Measurements from ENCODE around the gene OLR1. TPM values are rescaled to one million over a fixed set of nuclear protein-coding genes. Genes with fewer than 3 reads are reported as not detected.
"Not testable (repeated sequence)": the region's sequence is repeated elsewhere in the genome, so short reads cannot be mapped to it uniquely, and the experiment has no call there.

Gene OLR1
- total RNA-seq: 0.52 TPM
- 1.1 TPM for polyA plus RNA-seq
- long read RNA-seq, donor 1: 0 reads
- long read RNA-seq, donor 2: 0 reads
- long read RNA-seq, donor 3: 0 reads
- long read RNA-seq, donor 4: 0 reads
- long read RNA-seq, donor 5: 0 reads
- long read RNA-seq, donor 6: 0 reads
- long read RNA-seq, donor 7: 0 reads
- long read RNA-seq, donor 8: 0 reads
- long read RNA-seq, donor 9: 0 reads
- long read RNA-seq, donor 10: 0 reads

DNA sequence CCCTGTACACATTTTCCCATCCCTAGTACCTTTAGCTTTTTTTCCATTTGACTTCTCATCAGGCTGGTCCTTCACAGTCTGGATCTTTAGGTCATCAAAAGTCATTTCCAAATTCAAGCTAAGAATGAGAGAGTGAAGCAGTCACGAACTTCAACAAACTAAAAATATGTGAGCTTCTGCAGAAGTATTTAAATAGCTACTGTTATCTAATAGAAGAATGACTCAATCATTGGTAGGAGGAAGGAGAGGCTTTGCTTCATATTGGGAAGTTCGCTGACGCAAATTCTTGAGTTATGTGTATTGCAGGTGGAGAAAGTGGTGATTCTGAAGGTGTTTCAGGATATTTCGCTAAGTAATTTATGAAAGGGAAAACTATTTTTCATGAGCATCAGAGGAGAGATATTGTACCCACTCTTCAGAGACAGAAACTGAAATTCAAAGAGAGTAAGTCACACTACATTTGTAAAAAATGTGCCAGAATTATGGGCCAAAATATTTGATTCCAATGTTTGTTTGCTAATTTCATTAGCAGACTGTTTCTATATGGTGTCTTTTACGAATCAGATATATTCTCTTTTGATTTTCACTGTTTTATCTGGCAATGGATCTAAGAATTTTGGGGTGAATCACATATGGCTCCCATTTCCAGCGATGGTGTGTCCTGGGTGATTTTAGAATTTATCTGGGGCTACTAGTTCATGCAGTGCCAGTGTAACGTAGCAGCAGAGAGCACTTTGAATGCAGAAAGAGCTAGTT is at the start of gene OLR1:
Gene OLR1, minus strand, starts transcription at position 160 of the 756 bp plus-strand sequence. Its CDS starts 55 bp downstream, at position 105.
- Histone ChIP-seq H3K27me3 (ENCODE audit: control insufficient read depth in 2 of 2, insufficient read depth in 1 of 2, low read length in 1 of 2) (no peaks in the 10 kb centered on the region), H3K4me3 (ENCODE audit: low read length in 2 of 2) (no peak within 1 kb of the TSS), H3K9me3 (ENCODE audit: control insufficient read depth in 2 of 2, insufficient read depth in 1 of 2, low read length in 1 of 2) (no peaks in the 10 kb centered on the region), H3K4me1 (ENCODE audit: control insufficient read depth in 2 of 2, insufficient read depth in 2 of 2, low read length in 2 of 2) (no peaks in the 10 kb centered on the region), H3K27ac (ENCODE audit: low read depth in 1 of 2, low read length in 1 of 2) (no peak within 1 kb of the TSS), H3K36me3 (ENCODE audit: control insufficient read depth in 2 of 2, insufficient read depth in 2 of 2, low read length in 1 of 2) (no peaks in the 10 kb centered on the region)
- WGBS: 88% methylated on average over 7 of the region's 7 CpGs
- DNase-seq (ENCODE audit: low read depth in 6 of 9, low spot score in 9 of 9): no peak

- no peak overlapping the region for H3K27ac ChIP-seq (ENCODE audit: low read depth in 1 of 2, low read length in 1 of 2)
- no peak for DNase-seq (ENCODE audit: low read depth in 6 of 9, low spot score in 9 of 9)
- WGBS: 89% methylated on average over 8 of the region's 8 CpGs
Observed at GRCh38 chr12:10220398-10221077, 48.6 kb upstream of the OLR1 start.

DNA sequence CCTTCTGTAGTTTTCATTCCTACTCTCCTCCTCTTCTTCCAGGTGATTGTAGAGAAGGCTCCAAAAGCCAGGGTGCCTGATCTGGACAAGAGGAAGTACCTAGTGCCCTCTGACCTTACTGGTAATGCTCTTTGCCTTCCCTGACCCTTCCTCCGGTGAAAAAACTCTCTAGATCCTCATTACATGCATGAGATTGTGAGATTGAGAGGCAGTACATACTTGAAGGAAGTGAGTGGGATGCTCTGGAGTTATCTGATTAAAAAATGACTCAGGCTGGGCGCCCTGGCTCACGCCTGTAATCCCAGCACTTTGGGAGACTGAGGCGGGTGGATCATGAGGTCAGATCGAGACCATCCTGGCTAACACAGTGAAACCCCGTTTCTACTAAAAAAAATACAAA is 46.1 kb upstream of the OLR1 start:
- peaks cover 26 to 32% of the 10 kb centered on the region in 2 donors for H3K36me3 ChIP-seq (ENCODE audit: control insufficient read depth in 2 of 2, insufficient read depth in 2 of 2, low read length in 1 of 2)
- WGBS: 98% methylated on average over 6 of the region's 6 CpGs
- H3K9me3 ChIP-seq (ENCODE audit: control insufficient read depth in 2 of 2, insufficient read depth in 1 of 2, low read length in 1 of 2): no peaks in the 10 kb centered on the region
- DNase-seq (ENCODE audit: low read depth in 6 of 9, low spot score in 9 of 9): no peak
- H3K4me1 ChIP-seq (ENCODE audit: control insufficient read depth in 2 of 2, insufficient read depth in 2 of 2, low read length in 2 of 2): peaks cover 0 to 21% of the 10 kb centered on the region in 2 donors
- no peak overlapping the region for H3K4me3 ChIP-seq (ENCODE audit: low read length in 2 of 2)
- no peak overlapping the region for H3K27ac ChIP-seq (ENCODE audit: low read depth in 1 of 2, low read length in 1 of 2)
- H3K27me3 ChIP-seq (ENCODE audit: control insufficient read depth in 2 of 2, insufficient read depth in 1 of 2, low read length in 1 of 2): no peaks in the 10 kb centered on the region

More at GRCh38 chr12:10220398-10221077, 48.6 kb upstream of the OLR1 start:
- Histone ChIP-seq H3K36me3 (ENCODE audit: control insufficient read depth in 2 of 2, insufficient read depth in 2 of 2, low read length in 1 of 2) (peaks cover 26 to 40% of the 10 kb centered on the region in 2 donors), H3K4me3 (ENCODE audit: low read length in 2 of 2) (no peak overlapping the region), H3K9me3 (ENCODE audit: control insufficient read depth in 2 of 2, insufficient read depth in 1 of 2, low read length in 1 of 2) (no peaks in the 10 kb centered on the region), H3K4me1 (ENCODE audit: control insufficient read depth in 2 of 2, insufficient read depth in 2 of 2, low read length in 2 of 2) (peaks cover 0 to 7% of the 10 kb centered on the region in 2 donors), H3K27me3 (ENCODE audit: control insufficient read depth in 2 of 2, insufficient read depth in 1 of 2, low read length in 1 of 2) (no peaks in the 10 kb centered on the region)

GRCh38 chr12:10215946-10216345 is 44.0 kb upstream of the OLR1 start:
- H3K27me3 ChIP-seq (ENCODE audit: control insufficient read depth in 2 of 2, insufficient read depth in 1 of 2, low read length in 1 of 2); H3K4me3 ChIP-seq (ENCODE audit: low read length in 2 of 2); H3K9me3 ChIP-seq (ENCODE audit: control insufficient read depth in 2 of 2, insufficient read depth in 1 of 2, low read length in 1 of 2); DNase-seq (ENCODE audit: low read depth in 6 of 9, low spot score in 9 of 9); H3K27ac ChIP-seq (ENCODE audit: low read depth in 1 of 2, low read length in 1 of 2): not testable (repeated sequence)
- peaks cover 3 to 28% of the 10 kb centered on the region in 2 donors for H3K4me1 ChIP-seq (ENCODE audit: control insufficient read depth in 2 of 2, insufficient read depth in 2 of 2, low read length in 2 of 2)
- WGBS: 93% methylated on average over 13 of the region's 13 CpGs
- H3K36me3 ChIP-seq (ENCODE audit: control insufficient read depth in 2 of 2, insufficient read depth in 2 of 2, low read length in 1 of 2): peaks cover 17 to 18% of the 10 kb centered on the region in 2 donors

DNA sequence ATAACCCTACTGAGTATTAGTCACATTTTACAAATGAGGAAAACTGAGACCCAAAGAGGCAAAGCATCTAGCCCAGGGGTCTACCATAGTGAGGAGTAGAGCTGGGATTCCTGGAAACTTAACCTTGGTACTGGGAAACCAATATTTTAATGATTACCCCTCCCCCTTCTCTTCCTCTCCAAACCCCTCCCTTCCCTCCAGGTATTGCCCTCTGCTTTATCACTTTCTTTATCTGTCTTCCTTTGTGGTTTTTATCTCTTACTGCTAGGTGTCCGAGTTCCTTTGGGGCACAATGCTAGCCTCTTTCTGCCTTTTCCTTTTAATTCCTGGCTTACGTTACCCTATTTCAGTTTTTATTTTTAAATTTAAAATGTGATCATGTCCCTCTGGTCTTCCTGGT is 43.5 kb upstream of the OLR1 start:
- DNase-seq (ENCODE audit: low read depth in 6 of 9, low spot score in 9 of 9): no peak
- Histone ChIP-seq H3K36me3 (ENCODE audit: control insufficient read depth in 2 of 2, insufficient read depth in 2 of 2, low read length in 1 of 2) (peaks cover 12 to 14% of the 10 kb centered on the region in 2 donors), H3K4me1 (ENCODE audit: control insufficient read depth in 2 of 2, insufficient read depth in 2 of 2, low read length in 2 of 2) (peaks cover 3 to 28% of the 10 kb centered on the region in 2 donors), H3K27me3 (ENCODE audit: control insufficient read depth in 2 of 2, insufficient read depth in 1 of 2, low read length in 1 of 2) (no peaks in the 10 kb centered on the region), H3K9me3 (ENCODE audit: control insufficient read depth in 2 of 2, insufficient read depth in 1 of 2, low read length in 1 of 2) (no peaks in the 10 kb centered on the region), H3K4me3 (ENCODE audit: low read length in 2 of 2) (no peak overlapping the region), H3K27ac (ENCODE audit: low read depth in 1 of 2, low read length in 1 of 2) (peak overlapping the region in 1 of 2 donors; percentile 33)
- 41% methylated on average over 2 of the region's 2 CpGs for WGBS

- Histone ChIP-seq H3K4me1 (ENCODE audit: control insufficient read depth in 2 of 2, insufficient read depth in 2 of 2, low read length in 2 of 2) (peaks cover 3 to 28% of the 10 kb centered on the region in 2 donors), H3K27ac (ENCODE audit: low read depth in 1 of 2, low read length in 1 of 2) (no peak overlapping the region), H3K9me3 (ENCODE audit: control insufficient read depth in 2 of 2, insufficient read depth in 1 of 2, low read length in 1 of 2) (no peaks in the 10 kb centered on the region), H3K4me3 (ENCODE audit: low read length in 2 of 2) (no peak overlapping the region), H3K36me3 (ENCODE audit: control insufficient read depth in 2 of 2, insufficient read depth in 2 of 2, low read length in 1 of 2) (peaks cover 7 to 11% of the 10 kb centered on the region in 2 donors), H3K27me3 (ENCODE audit: control insufficient read depth in 2 of 2, insufficient read depth in 1 of 2, low read length in 1 of 2) (no peaks in the 10 kb centered on the region)
- no peak for DNase-seq (ENCODE audit: low read depth in 6 of 9, low spot score in 9 of 9)
- WGBS: over 99% methylated on average over 3 of the region's 3 CpGs
Observed at GRCh38 chr12:10214895-10215267, 42.9 kb upstream of the OLR1 start.

DNA sequence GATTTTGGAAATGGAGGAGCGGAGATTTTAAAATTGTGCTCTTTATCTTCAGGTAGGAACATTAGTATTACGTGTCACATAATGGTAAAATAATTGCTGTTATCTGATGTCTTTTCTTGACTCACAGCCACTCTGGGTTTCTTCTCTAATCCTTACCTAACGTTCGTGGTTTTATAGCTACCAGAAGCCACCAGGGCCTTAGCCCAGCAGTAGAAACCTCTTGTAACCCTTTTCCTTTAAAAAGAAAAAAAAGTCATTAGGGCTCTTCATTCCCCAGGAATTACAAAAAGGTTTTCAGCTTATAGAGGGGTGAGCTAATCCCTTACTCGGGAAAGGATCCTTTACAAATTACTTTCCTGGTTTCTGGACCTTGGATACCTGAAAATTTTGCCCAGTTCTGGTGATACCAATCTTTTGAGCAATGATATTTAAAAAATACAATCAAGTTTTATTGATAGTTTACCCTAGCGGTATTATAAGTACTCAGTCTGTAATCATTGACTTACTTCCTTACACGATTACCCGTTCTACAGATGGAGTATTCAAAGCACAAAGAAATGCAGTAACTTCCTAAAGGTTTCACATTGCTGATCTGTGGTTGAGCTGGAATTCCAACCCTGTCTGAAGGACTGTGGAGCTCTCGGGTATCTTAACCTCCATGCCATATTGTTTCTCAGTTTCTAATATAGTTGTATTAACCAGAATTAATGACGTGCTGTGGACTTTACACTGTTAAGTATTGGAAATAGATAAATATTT is 42.4 kb upstream of the OLR1 start:
- H3K27ac ChIP-seq (ENCODE audit: low read depth in 1 of 2, low read length in 1 of 2): peak overlapping the region; percentile 5 to 81
- peaks cover 4 to 11% of the 10 kb centered on the region in 2 donors for H3K36me3 ChIP-seq (ENCODE audit: control insufficient read depth in 2 of 2, insufficient read depth in 2 of 2, low read length in 1 of 2)
- H3K9me3 ChIP-seq (ENCODE audit: control insufficient read depth in 2 of 2, insufficient read depth in 1 of 2, low read length in 1 of 2): no peaks in the 10 kb centered on the region
- peaks cover 3 to 28% of the 10 kb centered on the region in 2 donors for H3K4me1 ChIP-seq (ENCODE audit: control insufficient read depth in 2 of 2, insufficient read depth in 2 of 2, low read length in 2 of 2)
- H3K27me3 ChIP-seq (ENCODE audit: control insufficient read depth in 2 of 2, insufficient read depth in 1 of 2, low read length in 1 of 2): no peaks in the 10 kb centered on the region
- DNase-seq (ENCODE audit: low read depth in 6 of 9, low spot score in 9 of 9): no peak
- 57% methylated on average over 10 of the region's 10 CpGs for WGBS
- H3K4me3 ChIP-seq (ENCODE audit: low read length in 2 of 2): peak overlapping the region; percentile 64 to 74

GRCh38 chr12:10213168-10214135 is 41.5 kb upstream of the OLR1 start:
- WGBS: 1% methylated on average over 47 of the region's 47 CpGs
- Histone ChIP-seq H3K4me1 (ENCODE audit: control insufficient read depth in 2 of 2, insufficient read depth in 2 of 2, low read length in 2 of 2) (peaks cover 3 to 28% of the 10 kb centered on the region in 2 donors), H3K27me3 (ENCODE audit: control insufficient read depth in 2 of 2, insufficient read depth in 1 of 2, low read length in 1 of 2) (no peaks in the 10 kb centered on the region), H3K36me3 (ENCODE audit: control insufficient read depth in 2 of 2, insufficient read depth in 2 of 2, low read length in 1 of 2) (peaks cover 0 to 5% of the 10 kb centered on the region in 2 donors), H3K9me3 (ENCODE audit: control insufficient read depth in 2 of 2, insufficient read depth in 1 of 2, low read length in 1 of 2) (no peaks in the 10 kb centered on the region), H3K4me3 (ENCODE audit: low read length in 2 of 2) (peak overlapping the region; percentile 64 to 74), H3K27ac (ENCODE audit: low read depth in 1 of 2, low read length in 1 of 2) (peak overlapping the region; percentile 81 to 94)
- DNase-seq (ENCODE audit: low read depth in 6 of 9, low spot score in 9 of 9): peak in 8 of 9 donors; percentile 39 to 82 (median 60)
